Measurements from ENCODE around the gene TNRC18.
"Not testable (repeated sequence)": the region's sequence is repeated elsewhere in the genome, so short reads cannot be mapped to it uniquely, and the experiment has no call there.

TNRC18 gene

GRCh38 chr7:5349437-5350173 lies 74.0 kb downstream of the TNRC18 start:
- no peak for DNase-seq (ENCODE audit: low read depth)

GRCh38 chr7:5349005-5349380 lies 74.6 kb downstream of the TNRC18 start:
- no peak for DNase-seq (ENCODE audit: low read depth)

- DNase-seq (ENCODE audit: low read depth): no peak
Observed at GRCh38 chr7:5348134-5349004, 75.3 kb downstream of the TNRC18 start.

DNA sequence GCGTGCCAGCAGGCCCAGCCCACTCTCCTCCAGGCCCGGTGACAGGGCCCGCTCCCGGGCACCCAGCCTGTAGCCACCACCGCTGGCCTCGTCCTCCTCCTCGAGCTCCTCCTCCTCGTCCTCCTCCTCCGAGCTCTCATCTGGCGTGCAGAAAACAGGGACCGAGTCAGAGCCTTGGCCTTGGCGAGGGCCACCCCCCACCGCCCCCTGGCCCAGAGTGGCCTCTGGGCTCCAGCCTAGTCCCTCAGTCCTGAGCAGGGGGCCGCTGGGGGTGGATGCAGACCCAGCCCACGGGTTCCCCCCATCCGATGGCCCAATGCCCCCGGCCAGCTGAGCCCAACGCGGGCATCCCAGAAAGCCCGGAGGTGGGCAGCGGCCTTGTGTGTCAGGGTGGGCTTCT lies 78.0 kb downstream of the TNRC18 start:
- no peak for DNase-seq (ENCODE audit: low read depth)

DNA sequence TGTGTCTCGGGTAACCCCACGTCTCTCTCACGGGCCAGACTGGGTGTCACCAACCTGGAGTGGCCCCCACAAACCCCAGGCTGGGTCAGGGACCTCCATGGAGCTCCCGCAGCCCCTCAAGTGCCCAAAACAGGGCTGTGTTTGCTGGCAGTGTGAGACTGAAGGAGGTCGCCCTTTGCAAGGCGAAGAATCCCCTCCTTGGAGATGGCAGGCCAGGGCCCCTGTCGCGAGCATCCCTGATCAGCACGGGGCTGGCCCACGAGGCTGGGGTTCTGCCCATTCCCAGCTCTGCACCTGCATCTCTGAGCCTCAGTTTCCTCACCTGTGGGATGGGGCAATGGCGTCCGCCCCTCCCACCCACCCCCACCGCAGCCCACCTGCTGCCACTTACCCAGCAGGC lies 78.5 kb downstream of the TNRC18 start:
- DNase-seq (ENCODE audit: low read depth): no peak

- no peak for DNase-seq (ENCODE audit: low read depth)
Observed at GRCh38 chr7:5344342-5344741, 79.3 kb downstream of the TNRC18 start.

- DNase-seq (ENCODE audit: low read depth): no peak
Observed at GRCh38 chr7:5343884-5344283, 79.8 kb downstream of the TNRC18 start.

DNA sequence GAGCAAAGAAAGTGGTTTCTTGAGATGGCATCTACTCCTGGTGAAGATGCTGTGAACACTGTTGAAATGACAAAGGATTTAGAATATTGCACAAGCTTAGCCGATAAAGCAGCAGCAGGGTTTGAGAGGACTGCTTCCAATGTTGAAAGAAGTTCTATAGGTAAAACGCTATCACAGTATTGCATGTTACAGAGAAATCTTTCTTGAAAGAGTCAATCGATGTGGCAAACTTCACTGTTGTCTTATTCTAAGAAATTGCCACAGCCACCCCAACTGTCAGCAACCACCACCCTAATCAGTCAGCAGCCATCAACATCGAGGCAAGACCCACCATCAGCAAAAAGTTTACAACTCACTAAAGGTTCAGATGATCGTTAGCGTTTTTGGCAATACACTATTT lies 81.0 kb downstream of the TNRC18 start:
- no peak for DNase-seq (ENCODE audit: low read depth)

DNA sequence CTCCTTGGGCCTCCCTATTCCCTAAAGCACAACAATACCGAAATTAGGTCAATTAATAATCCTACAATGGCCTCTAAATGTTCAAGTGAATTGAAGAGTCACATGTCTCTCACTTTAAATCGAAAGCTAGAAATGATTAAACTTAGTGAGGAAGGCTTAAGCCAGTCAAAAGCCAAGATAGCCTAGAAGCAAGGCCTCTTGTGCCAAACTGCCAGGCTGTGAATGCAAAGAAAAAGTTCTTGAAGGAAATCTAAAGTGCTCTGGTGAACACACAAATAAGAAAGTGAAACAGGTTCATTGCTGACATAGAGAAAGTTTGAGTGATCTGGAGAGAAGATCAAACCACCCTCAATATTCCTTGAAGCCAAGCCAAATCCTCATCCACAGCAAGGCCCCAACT lies 83.7 kb downstream of the TNRC18 start:
- DNase-seq (ENCODE audit: low read depth): no peak

- DNase-seq (ENCODE audit: low read depth): no peak
Observed at GRCh38 chr7:5337047-5337446, 86.6 kb downstream of the TNRC18 start.

- DNase-seq (ENCODE audit: low read depth): no peak
Observed at GRCh38 chr7:5334671-5335070, 89.0 kb downstream of the TNRC18 start.

GRCh38 chr7:5333121-5334045 lies 90.3 kb downstream of the TNRC18 start:
- DNase-seq (ENCODE audit: low read depth): no peak

- no peak for DNase-seq (ENCODE audit: low read depth)
Observed at GRCh38 chr7:5332579-5332978, 91.1 kb downstream of the TNRC18 start.

DNA sequence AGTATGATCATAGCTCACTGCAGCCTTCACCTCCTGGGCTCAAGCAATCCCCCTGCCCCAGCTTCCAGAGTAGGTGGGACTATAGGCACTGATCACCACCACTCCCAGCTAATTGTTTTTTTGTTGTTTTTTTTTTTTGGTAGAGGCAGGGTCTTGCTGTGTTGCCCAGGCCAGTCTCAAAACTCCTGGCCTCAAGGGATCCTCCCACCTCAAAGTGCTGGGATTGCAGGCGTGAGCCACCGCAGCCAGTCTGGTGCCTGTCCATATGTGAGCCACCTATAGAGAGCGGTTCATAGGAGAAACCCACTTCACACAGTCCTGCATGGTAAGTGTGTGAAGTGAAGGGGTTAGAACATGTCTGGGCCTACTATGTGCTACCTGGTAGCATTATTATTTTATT lies 93.3 kb downstream of the TNRC18 start:
- DNase-seq (ENCODE audit: low read depth): no peak

GRCh38 chr7:5324961-5325360 lies 98.7 kb downstream of the TNRC18 start:
- no peak for DNase-seq (ENCODE audit: low read depth)

- not testable (repeated sequence) for DNase-seq (ENCODE audit: low read depth)
Observed at GRCh38 chr7:5323800-5324781, 99.5 kb downstream of the TNRC18 start.

- DNase-seq (ENCODE audit: low read depth): no peak
Observed at GRCh38 chr7:5322621-5323410, 100.8 kb downstream of the TNRC18 start.

GRCh38 chr7:5320802-5321396 lies 102.7 kb downstream of the TNRC18 start:
- DNase-seq (ENCODE audit: low read depth): no peak

DNA sequence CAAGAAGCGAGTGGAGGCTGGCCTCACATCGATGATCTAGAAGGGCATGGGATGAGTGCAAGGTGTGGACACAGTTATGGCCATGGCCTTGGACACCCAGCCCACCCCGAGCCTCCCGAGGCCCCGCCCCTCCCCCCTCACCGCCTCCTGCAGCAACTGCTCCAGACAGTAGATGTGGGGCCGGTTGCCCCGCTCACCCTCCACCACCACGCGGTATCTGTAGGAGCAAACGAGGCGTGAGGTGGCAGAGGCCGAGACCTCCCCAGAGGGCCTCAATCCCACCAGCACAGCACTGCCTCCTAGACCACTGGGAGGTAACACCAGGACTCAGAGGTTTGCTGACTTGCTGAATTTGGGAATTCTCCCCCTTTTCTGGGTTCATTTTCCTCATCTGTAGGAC lies 103.2 kb downstream of the TNRC18 start:
- no peak for DNase-seq (ENCODE audit: low read depth)

GRCh38 chr7:5318613-5319012 lies 105.0 kb downstream of the TNRC18 start:
- DNase-seq (ENCODE audit: low read depth): not testable (repeated sequence)

All from CMK (cell line).